GM19239 (cell line): ENCODE data around the gene TFF2.
A peak's percentile ranks its signal among the peaks of the same experiment; 100 is the strongest.

ENCODE experiments used
- DNase-seq: peaks from one replicate; pipeline ENCODE4 v3.0.0; 2011; ENCODE audit warnings: low spot score; ENCODE audit not compliant: insufficient read length
- FAIRE-seq: peaks from 2 replicates; lab custom pipeline; 2011; peaks lifted over from hg19 to GRCh38; lab: Jason Lieb, UNC

Gene TFF2

GRCh38 chr21:42350927-42351426, at the start of gene TFF2:
Gene TFF2, minus strand, starts transcription at chr21:42350994. Its CDS starts 37 bp downstream, at chr21:42350957.
- DNase-seq (no peak), FAIRE-seq (no peak)

- DNase-seq: no peak
Observed at GRCh38 chr21:42400525-42400924, 49.7 kb upstream of the TFF2 start.

GRCh38 chr21:42398436-42399028, 47.7 kb upstream of the TFF2 start:
- no peak for FAIRE-seq

More at GRCh38 chr21:42400525-42400924, 49.7 kb upstream of the TFF2 start:
- FAIRE-seq: peak; percentile 45

GRCh38 chr21:42397746-42398394, 47.1 kb upstream of the TFF2 start:
- FAIRE-seq: no peak
- DNase-seq: no peak

More at GRCh38 chr21:42398436-42399028, 47.7 kb upstream of the TFF2 start:
- DNase-seq: no peak

GRCh38 chr21:42396799-42397745, 46.3 kb upstream of the TFF2 start:
- DNase-seq (no peak), FAIRE-seq (no peak)

- FAIRE-seq (no peak), DNase-seq (no peak)
Observed at GRCh38 chr21:42395905-42396651, 45.3 kb upstream of the TFF2 start, which contains the start of gene TMPRSS3. Gene TMPRSS3, minus strand, starts transcription at chr21:42396052. Its CDS starts 635 bp downstream, at chr21:42395417.

GRCh38 chr21:42395302-42395701, 44.5 kb upstream of the TFF2 start:
- FAIRE-seq: no peak
- DNase-seq: no peak

- no peak for DNase-seq
- FAIRE-seq: no peak
Observed at GRCh38 chr21:42393443-42393950, 42.7 kb upstream of the TFF2 start.

GRCh38 chr21:42392731-42393442, 42.1 kb upstream of the TFF2 start:
- peak; percentile 80 for FAIRE-seq
- DNase-seq: peak; percentile 48

- no peak for DNase-seq
- no peak for FAIRE-seq
Observed at GRCh38 chr21:42391297-42391696, 40.5 kb upstream of the TFF2 start.

- DNase-seq (no peak), FAIRE-seq (no peak)
Observed at GRCh38 chr21:42390696-42391095, 39.9 kb upstream of the TFF2 start.

GRCh38 chr21:42390193-42390592, 39.4 kb upstream of the TFF2 start:
- no peak for DNase-seq
- no peak for FAIRE-seq

- no peak for DNase-seq
- no peak for FAIRE-seq
Observed at GRCh38 chr21:42389449-42389835, 38.6 kb upstream of the TFF2 start.

- DNase-seq (peak; percentile 28), FAIRE-seq (no peak)
Observed at GRCh38 chr21:42388740-42389448, 38.1 kb upstream of the TFF2 start.

GRCh38 chr21:42387843-42388340, 37.1 kb upstream of the TFF2 start:
- FAIRE-seq (no peak), DNase-seq (no peak)

GRCh38 chr21:42387164-42387563, 36.4 kb upstream of the TFF2 start:
- FAIRE-seq (no peak), DNase-seq (no peak)

GRCh38 chr21:42386034-42386591, 35.3 kb upstream of the TFF2 start:
- FAIRE-seq (no peak), DNase-seq (no peak)

GRCh38 chr21:42385619-42386018, 34.8 kb upstream of the TFF2 start:
- no peak for FAIRE-seq

More at GRCh38 chr21:42385619-42386018, 34.8 kb upstream of the TFF2 start:
- DNase-seq: no peak
